Left hindlimb (tissue), 1 donor: Measurements from ENCODE around the gene WDR48.

Experiments used
- DNase-seq: peaks from one replicate; pipeline ENCODE4 v3.0.0-alpha.2; 2018

WDR48 gene

DNA sequence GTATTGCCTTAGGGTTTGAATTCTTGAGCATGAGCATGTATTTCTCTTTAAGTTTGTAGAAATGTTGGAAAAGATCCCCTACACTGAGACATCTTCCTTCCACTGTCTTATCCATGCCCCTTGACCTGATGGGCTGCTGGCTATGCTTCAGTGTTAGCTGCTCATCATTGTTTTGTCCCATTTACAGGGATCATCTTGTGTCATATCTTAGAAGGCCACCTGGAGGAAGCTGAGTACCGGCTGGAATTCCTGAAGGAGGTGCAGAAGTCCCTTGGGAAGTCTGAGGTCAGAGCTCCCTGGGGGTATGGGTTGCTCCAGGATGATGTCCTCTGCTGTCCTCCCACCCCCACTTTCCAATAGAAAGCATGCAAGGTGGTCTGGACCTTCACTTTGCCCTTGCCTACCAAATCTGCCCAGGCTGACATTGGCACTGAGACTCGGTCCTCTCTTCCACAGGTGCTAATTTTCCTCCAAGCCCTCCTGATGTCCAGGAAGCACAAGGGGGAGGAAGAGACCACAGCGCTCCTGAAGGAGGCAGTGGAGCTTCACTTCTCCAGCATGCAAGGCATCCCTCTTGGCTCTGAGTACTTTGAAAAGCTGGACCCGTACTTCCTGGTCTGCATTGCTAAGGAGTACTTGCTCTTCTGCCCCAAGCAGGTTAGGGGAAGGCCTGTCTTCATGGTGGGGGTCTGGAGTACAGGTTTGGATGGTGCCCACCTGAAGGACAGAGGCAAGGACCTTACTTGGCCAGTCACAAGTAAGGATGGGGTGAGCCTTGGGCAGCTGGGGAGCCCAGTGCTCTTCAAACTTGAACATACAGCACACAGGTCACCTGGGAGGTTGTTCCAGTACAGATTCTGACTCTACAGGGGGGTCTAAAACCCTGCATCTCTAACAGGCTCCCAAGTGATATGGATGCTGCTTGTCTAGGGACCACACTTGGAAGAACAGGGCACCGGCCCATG, 73.3 kb downstream of the WDR48 start:
- DNase-seq = no peak

- no peak for DNase-seq
These were observed 74.2 kb downstream of the WDR48 start for GRCh38 chr3:39125841-39126500.

DNA sequence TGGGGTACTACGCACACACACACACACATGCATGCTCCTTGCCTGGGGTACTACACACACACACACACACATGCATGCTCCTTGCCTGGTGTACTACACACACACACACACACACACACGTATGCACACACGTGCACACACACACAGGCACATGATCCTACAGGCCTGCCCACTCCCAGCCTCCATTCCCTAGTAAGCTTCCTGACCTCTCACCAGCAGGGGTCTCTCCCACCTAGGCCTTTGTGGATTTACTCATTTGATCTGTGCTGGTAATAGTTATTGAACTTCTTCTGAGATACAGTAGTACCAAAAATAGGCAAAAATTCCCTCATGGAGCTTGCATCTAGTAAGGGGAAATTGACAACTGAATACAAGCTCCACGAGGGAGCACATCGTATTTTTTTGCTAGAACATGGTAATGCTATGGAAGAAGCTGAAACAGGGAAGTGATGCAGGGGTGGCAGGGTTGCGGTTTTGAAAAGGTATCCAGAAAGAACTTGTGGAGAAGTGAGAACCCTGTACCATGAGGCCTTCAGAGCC, 74.8 kb downstream of the WDR48 start:
- peak; percentile 60 for DNase-seq

GRCh38 chr3:39127269-39127907, 75.6 kb downstream of the WDR48 start:
- DNase-seq = no peak

DNA sequence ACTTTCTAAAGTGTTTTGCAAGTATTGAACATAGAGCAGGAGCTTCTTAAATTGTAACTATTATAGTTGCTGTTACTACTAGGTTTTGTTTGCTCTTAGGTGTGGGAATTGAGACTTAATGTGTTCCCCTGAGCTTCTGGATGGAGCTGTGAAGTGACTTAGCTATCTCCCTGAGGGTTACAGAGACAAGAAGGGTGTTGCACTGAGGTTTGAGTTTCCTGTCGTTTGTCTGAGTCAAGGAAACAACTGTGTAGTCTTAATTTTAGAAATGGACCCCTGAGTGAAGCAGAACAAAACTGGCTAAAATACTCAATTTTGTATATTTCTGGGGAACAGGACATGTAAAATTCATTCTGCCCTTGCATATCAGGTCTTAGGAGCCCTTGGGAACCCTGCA, 76.1 kb downstream of the WDR48 start:
- no peak for DNase-seq

DNA sequence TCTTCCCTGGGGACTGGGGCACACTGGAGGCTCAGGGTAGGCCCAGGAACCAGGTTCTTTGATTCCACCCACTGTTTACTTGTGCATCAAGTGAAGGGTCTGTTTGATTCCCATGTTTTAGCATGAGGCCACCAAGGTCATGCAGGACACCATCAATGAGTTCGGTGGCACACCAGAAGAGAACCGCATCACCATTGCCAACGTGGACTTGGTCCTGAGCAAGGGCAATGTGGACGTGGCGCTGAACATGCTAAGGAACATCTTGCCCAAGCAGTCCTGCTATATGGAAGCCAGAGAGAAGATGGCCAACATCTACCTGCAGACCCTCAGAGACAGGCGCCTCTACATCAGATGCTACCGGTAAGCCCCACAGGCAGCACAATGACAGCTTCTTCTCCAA, 77.1 kb downstream of the WDR48 start:
- no peak for DNase-seq

- DNase-seq = no peak
These were observed 78.2 kb downstream of the WDR48 start for GRCh38 chr3:39130026-39130425.

DNA sequence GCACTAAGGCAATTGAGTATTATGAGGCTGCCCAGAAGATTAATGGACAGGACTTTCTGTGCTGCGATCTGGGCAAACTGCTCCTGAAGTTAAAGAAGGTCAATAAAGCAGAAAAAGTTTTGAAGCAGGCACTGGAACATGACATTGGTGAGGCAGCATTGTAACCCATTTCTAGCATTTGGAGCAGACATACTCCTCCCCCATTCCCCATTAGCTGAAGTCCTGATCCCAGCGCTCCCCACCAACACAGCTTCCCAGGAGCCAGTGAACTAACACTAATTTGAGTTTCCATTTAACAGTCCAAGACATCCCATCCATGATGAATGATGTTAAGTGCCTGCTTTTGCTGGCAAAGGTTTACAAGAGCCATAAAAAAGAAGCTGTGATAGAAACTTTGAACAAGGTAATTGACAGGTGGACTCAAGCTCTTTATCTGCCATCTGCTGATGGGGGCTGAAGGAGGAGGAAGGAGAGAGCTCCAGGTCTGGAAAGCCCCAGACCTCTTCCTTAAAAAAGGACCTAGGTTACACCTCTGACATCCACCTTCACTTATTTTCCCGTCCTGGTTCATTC, 79.0 kb downstream of the WDR48 start:
- no peak for DNase-seq

GRCh38 chr3:39132096-39133092, 80.6 kb downstream of the WDR48 start:
- DNase-seq = no peak

DNA sequence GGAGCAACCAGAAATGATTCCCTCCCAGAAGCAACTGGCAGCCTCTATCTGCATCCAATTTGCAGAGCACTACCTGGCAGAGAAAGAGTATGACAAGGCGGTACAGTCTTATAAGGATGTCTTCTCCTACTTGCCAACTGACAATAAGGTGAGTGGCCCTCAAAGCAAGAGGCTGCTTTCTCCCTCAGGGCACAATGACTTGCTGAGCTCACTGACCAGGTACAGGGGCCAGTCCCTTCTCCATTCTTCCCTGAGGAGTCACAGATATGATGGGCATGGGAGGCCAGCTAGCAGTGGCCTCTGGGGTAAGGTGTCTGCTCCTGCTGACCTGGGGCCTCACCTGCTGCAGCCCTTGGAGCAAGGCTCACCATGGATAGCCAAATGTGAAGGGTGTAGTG, 81.3 kb downstream of the WDR48 start:
- DNase-seq = no peak

DNA sequence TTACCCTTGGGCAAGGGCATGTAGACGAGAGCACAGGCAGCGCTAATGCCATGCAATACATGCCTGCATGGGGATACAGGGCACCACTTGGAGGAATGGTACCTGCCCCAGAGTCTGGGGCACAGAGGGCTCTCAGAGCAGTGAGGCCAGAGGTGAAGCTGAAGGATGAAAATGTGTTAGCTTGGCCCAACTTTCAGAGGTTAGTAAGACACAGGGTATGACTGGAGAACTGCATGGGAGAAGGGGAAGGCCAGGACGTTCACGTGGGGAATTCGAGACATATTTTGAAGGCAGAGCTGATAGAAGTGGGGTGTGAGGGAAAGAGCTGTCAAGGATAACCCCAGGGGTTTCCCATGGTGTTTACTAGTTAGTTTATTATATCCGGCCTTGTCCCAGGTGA, 82.0 kb downstream of the WDR48 start:
- DNase-seq = no peak

GRCh38 chr3:39134305-39134704, 82.5 kb downstream of the WDR48 start:
- no peak for DNase-seq

GRCh38 chr3:39135170-39135805, 83.5 kb downstream of the WDR48 start:
- no peak for DNase-seq

- no peak for DNase-seq
These were observed 85.0 kb downstream of the WDR48 start for GRCh38 chr3:39136533-39137434.

- DNase-seq = no peak
These were observed 85.7 kb downstream of the WDR48 start for GRCh38 chr3:39137435-39137936.

DNA sequence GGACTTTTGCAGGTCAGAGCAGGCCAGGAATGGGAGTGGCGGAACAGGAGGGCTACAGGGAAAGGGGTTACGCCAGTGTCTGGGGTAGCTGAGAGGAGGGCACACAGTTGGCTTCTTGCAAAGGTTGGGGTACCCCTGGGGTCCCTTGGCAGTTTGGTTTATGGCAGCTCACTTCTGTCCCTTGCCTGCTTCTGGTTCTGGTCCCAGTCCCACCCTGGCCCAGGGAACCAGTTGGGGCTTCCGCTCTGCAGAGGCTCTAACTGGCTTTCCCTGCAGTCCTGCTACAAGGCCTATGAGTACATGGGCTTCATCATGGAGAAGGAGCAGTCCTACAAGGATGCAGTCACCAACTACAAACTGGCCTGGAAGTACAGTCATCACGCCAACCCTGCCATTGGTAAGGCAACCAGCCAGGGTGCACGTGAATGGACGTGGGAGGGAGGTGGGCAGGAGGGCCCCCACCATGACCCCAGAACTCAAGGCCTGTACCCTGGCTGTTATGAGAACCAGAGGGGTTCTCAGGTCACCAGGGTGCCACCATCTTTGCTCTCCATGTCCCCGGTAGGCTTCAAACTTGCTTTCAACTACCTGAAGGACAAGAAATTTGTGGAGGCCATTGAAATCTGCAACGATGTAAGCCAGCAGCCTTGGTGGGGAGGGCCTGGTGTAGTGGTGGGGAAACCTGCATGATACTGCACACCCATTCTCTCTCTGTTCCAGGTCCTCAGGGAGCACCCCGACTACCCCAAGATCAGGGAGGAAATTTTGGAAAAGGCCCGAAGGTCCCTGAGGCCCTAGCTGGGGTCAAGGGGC, 86.4 kb downstream of the WDR48 start:
- no peak for DNase-seq

DNA sequence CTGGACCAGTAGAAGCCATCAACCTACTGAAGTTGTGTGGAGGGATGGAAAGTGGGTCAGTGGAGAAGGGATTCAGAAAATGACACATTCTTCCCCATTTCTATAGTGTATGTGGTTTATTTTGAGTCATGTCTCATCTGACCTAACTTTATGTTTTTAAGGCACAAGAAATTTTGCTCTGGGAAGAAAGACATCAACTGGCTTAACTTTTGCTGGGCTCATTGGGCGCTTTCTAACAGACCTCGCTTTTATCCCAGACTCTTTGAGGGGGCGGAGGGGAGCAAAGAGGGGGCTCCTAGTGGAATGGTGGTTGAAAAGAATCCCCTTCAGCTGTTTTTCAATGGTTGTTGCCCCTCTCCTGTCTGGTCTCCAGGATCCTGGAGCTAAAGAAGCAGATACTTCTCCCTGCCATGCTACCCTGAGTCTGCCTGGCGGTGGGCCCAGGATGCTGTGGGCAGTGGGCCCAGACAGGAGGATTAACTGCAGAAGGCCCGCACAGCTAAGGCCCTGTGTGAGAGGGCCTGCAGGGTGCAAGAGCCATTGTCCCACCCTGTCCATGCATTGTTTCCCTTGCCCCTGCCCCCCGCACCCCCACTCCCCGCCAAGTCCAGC, 87.1 kb downstream of the WDR48 start:
- peak; percentile 81 for DNase-seq

DNA sequence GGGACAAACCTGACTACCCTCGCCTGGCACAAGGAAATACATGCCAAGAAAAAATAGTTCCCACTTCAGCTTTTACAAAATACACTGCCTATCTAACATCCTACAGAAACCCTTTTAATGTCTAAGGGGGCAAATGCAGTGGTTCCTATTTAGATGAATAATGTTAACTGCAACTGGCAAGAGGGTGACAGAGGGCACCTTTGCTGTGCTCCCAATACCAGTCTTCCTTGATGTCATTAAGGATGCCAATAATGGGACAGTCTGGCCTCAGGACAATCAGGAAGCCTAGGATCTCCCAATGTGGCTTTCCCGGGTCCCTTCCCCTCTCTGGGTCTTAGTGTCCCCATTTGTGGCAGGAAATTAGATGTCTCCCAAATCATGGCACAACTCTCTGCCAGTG, 87.6 kb downstream of the WDR48 start:
- DNase-seq = no peak
